HG02852 (cell line): ENCODE data around the gene EEF2KMT.
"Not testable (repeated sequence)": the region's sequence is repeated elsewhere in the genome, so short reads cannot be mapped to it uniquely, and the experiment has no call there.

ENCODE experiments used
- ATAC-seq: cut with Tn5 transposase; IDR thresholded peaks from one replicate; pipeline ENCODE4 v1.9.1; 2021; ENCODE audit warnings: mild to moderate bottlenecking, moderate library complexity; ENCODE audit not compliant: unreplicated experiment

Gene EEF2KMT

GRCh38 chr16:5071681-5072333 lies 25.8 kb downstream of the EEF2KMT start, which contains the start of gene ALG1:
TSS of gene ALG1 (plus strand) at chr16:5071843. CDS start at chr16:5071850, 7 bp downstream.
- peak; percentile 91 for ATAC-seq

GRCh38 chr16:5071341-5071680 lies 26.3 kb downstream of the EEF2KMT start:
- no peak for ATAC-seq

GRCh38 chr16:5070431-5071186 lies 27.0 kb downstream of the EEF2KMT start:
- ATAC-seq: no peak

GRCh38 chr16:5069854-5070253 lies 27.7 kb downstream of the EEF2KMT start:
- ATAC-seq: no peak

- ATAC-seq: no peak
These were observed 28.5 kb downstream of the EEF2KMT start for GRCh38 chr16:5069048-5069447.

- ATAC-seq: no peak
These were observed 31.1 kb downstream of the EEF2KMT start for GRCh38 chr16:5066511-5066910.

- ATAC-seq: no peak
These were observed 31.8 kb downstream of the EEF2KMT start, which contains the start of gene C16orf89 for GRCh38 chr16:5065813-5066212. TSS of gene C16orf89 (minus strand) at chr16:5065956. CDS start at chr16:5065908, 48 bp downstream.

GRCh38 chr16:5065326-5065725 lies 32.3 kb downstream of the EEF2KMT start:
- ATAC-seq: no peak

GRCh38 chr16:5064915-5065314 lies 32.7 kb downstream of the EEF2KMT start:
- no peak for ATAC-seq

GRCh38 chr16:5062790-5063765 lies 34.5 kb downstream of the EEF2KMT start:
- no peak for ATAC-seq

- ATAC-seq: peak; percentile 83
These were observed 35.5 kb downstream of the EEF2KMT start for GRCh38 chr16:5062051-5062450.

- ATAC-seq: no peak
These were observed 37.4 kb downstream of the EEF2KMT start for GRCh38 chr16:5060073-5060641.

GRCh38 chr16:5059386-5060072 lies 38.1 kb downstream of the EEF2KMT start:
- no peak for ATAC-seq

- ATAC-seq: no peak
These were observed 39.1 kb downstream of the EEF2KMT start for GRCh38 chr16:5058476-5058875.

- peak; percentile 65 for ATAC-seq
These were observed 41.2 kb downstream of the EEF2KMT start for GRCh38 chr16:5056352-5056751.

- ATAC-seq: no peak
These were observed 42.4 kb downstream of the EEF2KMT start for GRCh38 chr16:5054876-5055865.

- no peak for ATAC-seq
These were observed 50.7 kb downstream of the EEF2KMT start for GRCh38 chr16:5046914-5047313.

- no peak for ATAC-seq
These were observed 52.0 kb downstream of the EEF2KMT start for GRCh38 chr16:5045499-5046115.

- not testable (repeated sequence) for ATAC-seq
These were observed 53.0 kb downstream of the EEF2KMT start for GRCh38 chr16:5044581-5044980.
